Adipocyte (in vitro differentiated cells): Measurements from ENCODE around the gene GLIS1.

Experiments used
- DNase-seq: peaks from one replicate; pipeline ENCODE4 v3.0.0-alpha.2; 2015; ENCODE audit warnings: low read depth
- H3K27me3 ChIP-seq: replicated peaks from 2 replicates; pipeline ENCODE4 v1.7.0; 2013; ENCODE audit warnings: mild to moderate bottlenecking, low read length, moderate library complexity; ENCODE audit not compliant: control insufficient read depth, insufficient read depth
- H3K36me3 ChIP-seq: 2 replicates; pipeline ENCODE4 v1.7.0; 2013; ENCODE audit warnings: low read length, mild to moderate bottlenecking, moderate library complexity; ENCODE audit not compliant: control insufficient read depth, insufficient read depth, severe bottlenecking
- H3K4me1 ChIP-seq: 2 replicates; pipeline ENCODE4 v1.7.0; 2013; ENCODE audit warnings: mild to moderate bottlenecking, low read length, moderate library complexity; ENCODE audit not compliant: control insufficient read depth, insufficient read depth
- H3K4me3 ChIP-seq: 2 replicates; pipeline ENCODE4 v1.7.0; 2013; ENCODE audit warnings: mild to moderate bottlenecking, low read length, moderate library complexity
- H3K9ac ChIP-seq: 2 replicates; pipeline ENCODE4 v1.7.0; 2013; ENCODE audit warnings: mild to moderate bottlenecking, low read length, moderate library complexity
- H3K9me3 ChIP-seq: 2 replicates; pipeline ENCODE4 v1.7.0; 2013; ENCODE audit warnings: mild to moderate bottlenecking, low read length, moderate library complexity; ENCODE audit not compliant: control insufficient read depth

GLIS1 gene

GRCh38 chr1:53729456-53730223 is 9.3 kb downstream of the GLIS1 start:
- H3K9me3 ChIP-seq: peaks cover 15% of the 10 kb centered on the region
- H3K4me3 ChIP-seq: no peak overlapping the region
- peaks cover 32% of the 10 kb centered on the region for H3K4me1 ChIP-seq
- H3K9ac ChIP-seq: no peak overlapping the region
- peak; percentile 46 for DNase-seq
- H3K36me3 ChIP-seq: no peaks in the 10 kb centered on the region
- peaks cover 5% of the 10 kb centered on the region for H3K27me3 ChIP-seq

GRCh38 chr1:53728702-53729455 is 10.1 kb downstream of the GLIS1 start:
- Histone ChIP-seq H3K36me3 (no peaks in the 10 kb centered on the region), H3K9me3 (peaks cover 15% of the 10 kb centered on the region), H3K9ac (no peak overlapping the region), H3K4me1 (peaks cover 24% of the 10 kb centered on the region), H3K27me3 (peaks cover 5% of the 10 kb centered on the region), H3K4me3 (no peak overlapping the region)
- peak; percentile 52 for DNase-seq

- Histone ChIP-seq H3K4me3 (no peak overlapping the region), H3K9me3 (peaks cover 15% of the 10 kb centered on the region), H3K4me1 (peaks cover 17% of the 10 kb centered on the region), H3K36me3 (no peaks in the 10 kb centered on the region), H3K9ac (no peak overlapping the region), H3K27me3 (peaks cover 5% of the 10 kb centered on the region)
- DNase-seq: no peak
Observed at GRCh38 chr1:53728196-53728595, 10.8 kb downstream of the GLIS1 start.

- Histone ChIP-seq H3K4me3 (no peak overlapping the region), H3K27me3 (peaks cover 5% of the 10 kb centered on the region)
Observed at GRCh38 chr1:53727461-53728092, 11.4 kb downstream of the GLIS1 start.

GRCh38 chr1:53726009-53726600 is 12.9 kb downstream of the GLIS1 start:
- H3K36me3 ChIP-seq: no peaks in the 10 kb centered on the region
- no peak overlapping the region for H3K9ac ChIP-seq
- peaks cover 19% of the 10 kb centered on the region for H3K4me1 ChIP-seq
- H3K9me3 ChIP-seq: peaks cover 15% of the 10 kb centered on the region
- no peak overlapping the region for H3K4me3 ChIP-seq
- no peak for DNase-seq
- H3K27me3 ChIP-seq: peaks cover 5% of the 10 kb centered on the region

More at GRCh38 chr1:53727461-53728092, 11.4 kb downstream of the GLIS1 start:
- Histone ChIP-seq H3K4me1 (peaks cover 13% of the 10 kb centered on the region), H3K9ac (no peak overlapping the region), H3K36me3 (no peaks in the 10 kb centered on the region), H3K9me3 (peaks cover 15% of the 10 kb centered on the region)
- DNase-seq: no peak

- Histone ChIP-seq H3K4me1 (peaks cover 25% of the 10 kb centered on the region), H3K4me3 (no peak overlapping the region), H3K9me3 (peaks cover 15% of the 10 kb centered on the region), H3K36me3 (no peaks in the 10 kb centered on the region), H3K27me3 (peaks cover 5% of the 10 kb centered on the region), H3K9ac (no peak overlapping the region)
- DNase-seq: peak; percentile 25
Observed at GRCh38 chr1:53725238-53725689, 13.7 kb downstream of the GLIS1 start.

- Histone ChIP-seq H3K9ac (peak overlapping the region; percentile 72), H3K4me3 (no peak overlapping the region), H3K36me3 (no peaks in the 10 kb centered on the region), H3K9me3 (peaks cover 4% of the 10 kb centered on the region), H3K27me3 (peaks cover 9% of the 10 kb centered on the region), H3K4me1 (peaks cover 32% of the 10 kb centered on the region)
- DNase-seq: peak; percentile 74
Observed at GRCh38 chr1:53722025-53722424, 16.9 kb downstream of the GLIS1 start.

- no peak for DNase-seq
- no peaks in the 10 kb centered on the region for H3K9me3 ChIP-seq
- peaks cover 32% of the 10 kb centered on the region for H3K4me1 ChIP-seq
- peak overlapping the region; percentile 72 for H3K9ac ChIP-seq
- H3K36me3 ChIP-seq: no peaks in the 10 kb centered on the region
- peak overlapping the region; percentile 15 for H3K4me3 ChIP-seq
- H3K27me3 ChIP-seq: peaks cover 8% of the 10 kb centered on the region
Observed at GRCh38 chr1:53721088-53721487, 17.9 kb downstream of the GLIS1 start.

GRCh38 chr1:53719469-53719868 is 19.5 kb downstream of the GLIS1 start:
- H3K9ac ChIP-seq: no peak overlapping the region
- H3K27me3 ChIP-seq: peaks cover 4% of the 10 kb centered on the region
- H3K36me3 ChIP-seq: no peaks in the 10 kb centered on the region
- peaks cover 32% of the 10 kb centered on the region for H3K4me1 ChIP-seq
- H3K9me3 ChIP-seq: no peaks in the 10 kb centered on the region
- H3K4me3 ChIP-seq: no peak overlapping the region
- DNase-seq: no peak

GRCh38 chr1:53718443-53718842 is 20.5 kb downstream of the GLIS1 start:
- Histone ChIP-seq H3K4me1 (peaks cover 32% of the 10 kb centered on the region), H3K9ac (no peak overlapping the region), H3K4me3 (no peak overlapping the region), H3K27me3 (peaks cover 4% of the 10 kb centered on the region), H3K36me3 (no peaks in the 10 kb centered on the region), H3K9me3 (no peaks in the 10 kb centered on the region)
- DNase-seq: no peak
